ENCODE results near the gene ANXA4. TPM values are rescaled to one million over a fixed set of nuclear protein-coding genes. Genes with fewer than 3 reads are reported as not detected.

ANXA4 gene
- total RNA-seq (100 to 1,000 TPM in 2 of 5 donors, 10 to 100 TPM in 3; 40.8 to 193 (median 58.4) TPM), polyA plus RNA-seq (100 to 1,000 TPM in 1 of 3 donors, 10 to 100 TPM in 2; 67.3 to 113 (median 94.3) TPM)
- long read RNA-seq, donor 1, transcript ANXA4-201 (13 exons, 2,799 nt), result major isoform, 9 of 9 reads
- long read RNA-seq, donor 1, partial matches to known transcripts, result 0 of 9 reads
- long read RNA-seq, donor 1, other reads (novel, unspliced or antisense), result 0 of 9 reads
- long read RNA-seq, donor 2, full-length matches to known transcripts, result 31 of 67 reads
- long read RNA-seq, donor 2, partial matches to known transcripts, result 31 of 67 reads
- long read RNA-seq, donor 2, other reads (novel, unspliced or antisense), result 5 of 67 reads
- long read RNA-seq, donor 3, full-length matches to known transcripts, result 15 of 15 reads
- long read RNA-seq, donor 3, partial matches to known transcripts, result 0 of 15 reads
- long read RNA-seq, donor 3, other reads (novel, unspliced or antisense), result 0 of 15 reads
- long read RNA-seq, donor 4, full-length matches to known transcripts, result 5 of 5 reads
- long read RNA-seq, donor 4, partial matches to known transcripts, result 0 of 5 reads
- long read RNA-seq, donor 4, other reads (novel, unspliced or antisense), result 0 of 5 reads
- long read RNA-seq, donor 5, transcript ANXA4-201 (13 exons, 2,799 nt), result major isoform, 9 of 9 reads
- long read RNA-seq, donor 5, partial matches to known transcripts, result 0 of 9 reads
- long read RNA-seq, donor 5, other reads (novel, unspliced or antisense), result 0 of 9 reads
- long read RNA-seq, donor 6, result 0 reads
- long read RNA-seq, donor 7, full-length matches to known transcripts, result 32 of 56 reads
- long read RNA-seq, donor 7, partial matches to known transcripts, result 24 of 56 reads
- long read RNA-seq, donor 7, other reads (novel, unspliced or antisense), result 0 of 56 reads
- long read RNA-seq, donor 8, full-length matches to known transcripts, result 20 of 26 reads
- long read RNA-seq, donor 8, partial matches to known transcripts, result 6 of 26 reads
- long read RNA-seq, donor 8, other reads (novel, unspliced or antisense), result 0 of 26 reads
- long read RNA-seq, donor 9, full-length matches to known transcripts, result 9 of 9 reads
- long read RNA-seq, donor 9, partial matches to known transcripts, result 0 of 9 reads
- long read RNA-seq, donor 9, other reads (novel, unspliced or antisense), result 0 of 9 reads
- long read RNA-seq, donor 10, full-length matches to known transcripts, result 22 of 27 reads
- long read RNA-seq, donor 10, partial matches to known transcripts, result 0 of 27 reads
- long read RNA-seq, donor 10, other reads (novel, unspliced or antisense), result 5 of 27 reads

GRCh38 chr2:69741575-69742321, at the start of gene ANXA4:
TSS of gene ANXA4 (plus strand) at chr2:69742134. CDS start at chr2:69781566, 39,432 bp downstream.
- intact Hi-C loops (cut with DNase I; ENCODE audit: low total_unique reads), result no loop called here
- Histone ChIP-seq H3K4me3 (peak within 1 kb of the TSS; percentile 86 to 98 (median 94)), H3K36me3 (no peaks in the 10 kb centered on the region), H3K27ac (peak within 1 kb of the TSS; percentile 95 to 97 (median 96)), H3K4me1 (peaks cover 30 to 59% (median 40%) of the 10 kb centered on the region in 4 donors), H3K9me3 (no peaks in the 10 kb centered on the region), H3K27me3 (no peaks in the 10 kb centered on the region)
- TF ChIP-seq, protein P1, sequence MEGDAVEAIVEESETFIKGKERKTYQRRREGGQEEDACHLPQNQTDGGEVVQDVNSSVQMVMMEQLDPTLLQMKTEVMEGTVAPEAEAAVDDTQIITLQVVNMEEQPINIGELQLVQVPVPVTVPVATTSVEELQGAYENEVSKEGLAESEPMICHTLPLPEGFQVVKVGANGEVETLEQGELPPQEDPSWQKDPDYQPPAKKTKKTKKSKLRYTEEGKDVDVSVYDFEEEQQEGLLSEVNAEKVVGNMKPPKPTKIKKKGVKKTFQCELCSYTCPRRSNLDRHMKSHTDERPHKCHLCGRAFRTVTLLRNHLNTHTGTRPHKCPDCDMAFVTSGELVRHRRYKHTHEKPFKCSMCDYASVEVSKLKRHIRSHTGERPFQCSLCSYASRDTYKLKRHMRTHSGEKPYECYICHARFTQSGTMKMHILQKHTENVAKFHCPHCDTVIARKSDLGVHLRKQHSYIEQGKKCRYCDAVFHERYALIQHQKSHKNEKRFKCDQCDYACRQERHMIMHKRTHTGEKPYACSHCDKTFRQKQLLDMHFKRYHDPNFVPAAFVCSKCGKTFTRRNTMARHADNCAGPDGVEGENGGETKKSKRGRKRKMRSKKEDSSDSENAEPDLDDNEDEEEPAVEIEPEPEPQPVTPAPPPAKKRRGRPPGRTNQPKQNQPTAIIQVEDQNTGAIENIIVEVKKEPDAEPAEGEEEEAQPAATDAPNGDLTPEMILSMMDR (IDR thresholded peaks at IDR 0.05), result no peak
- TF ChIP-seq EP300 (IDR thresholded peaks at IDR 0.05) (no peak), POLR2A (IDR thresholded peaks at IDR 0.05) (peak in 1 of 4 donors; percentile 8), POLR2AphosphoS5 (IDR thresholded peaks at IDR 0.05) (peak; percentile 33 to 92 (median 90))
- peak; percentile 90 to 93 for DNase-seq
- WGBS, 5 donors, result 0 to 1% (median 0%) methylated on average over 23 to 75 of the region's 75 CpGs

DNA sequence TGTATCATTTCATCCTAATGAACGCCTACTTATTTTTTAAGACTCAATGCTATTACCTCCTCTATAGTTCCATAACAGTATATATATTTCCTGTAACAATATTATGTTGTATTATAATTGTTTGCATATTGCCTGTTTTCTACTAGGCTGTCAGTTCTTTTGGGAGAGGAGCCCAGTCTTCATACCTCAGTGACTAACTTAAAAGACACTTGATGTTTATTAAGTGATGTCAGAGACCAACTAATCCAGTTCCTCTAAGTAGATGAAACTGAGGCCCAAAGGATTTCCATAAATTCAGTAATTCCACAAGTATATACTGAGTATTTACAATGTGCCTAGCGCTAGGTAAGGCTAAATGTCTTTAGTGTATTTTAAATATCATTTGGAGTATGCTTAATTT, 49.5 kb upstream of the ANXA4 start:
- no peaks in the 10 kb centered on the region for H3K9me3 ChIP-seq
- WGBS, 5 donors, result 90 to 99% (median 98%) methylated on average over 2 of the region's 2 CpGs
- no peak overlapping the region for H3K4me3 ChIP-seq
- no peak for TF ChIP-seq POLR2A (IDR thresholded peaks at IDR 0.05)
- TF ChIP-seq, protein P1 (IDR thresholded peaks at IDR 0.05), result no peak
- no peak for TF ChIP-seq EP300 (IDR thresholded peaks at IDR 0.05)
- TF ChIP-seq POLR2AphosphoS5 (IDR thresholded peaks at IDR 0.05), result no peak
- H3K36me3 ChIP-seq, result no peaks in the 10 kb centered on the region
- no peak for DNase-seq
- H3K27ac ChIP-seq, result no peak overlapping the region
- peaks cover 32 to 47% (median 40%) of the 10 kb centered on the region in 4 donors for H3K4me1 ChIP-seq
- intact Hi-C loops (cut with DNase I; ENCODE audit: low total_unique reads), result no loop called here
- no peaks in the 10 kb centered on the region for H3K27me3 ChIP-seq

DNA sequence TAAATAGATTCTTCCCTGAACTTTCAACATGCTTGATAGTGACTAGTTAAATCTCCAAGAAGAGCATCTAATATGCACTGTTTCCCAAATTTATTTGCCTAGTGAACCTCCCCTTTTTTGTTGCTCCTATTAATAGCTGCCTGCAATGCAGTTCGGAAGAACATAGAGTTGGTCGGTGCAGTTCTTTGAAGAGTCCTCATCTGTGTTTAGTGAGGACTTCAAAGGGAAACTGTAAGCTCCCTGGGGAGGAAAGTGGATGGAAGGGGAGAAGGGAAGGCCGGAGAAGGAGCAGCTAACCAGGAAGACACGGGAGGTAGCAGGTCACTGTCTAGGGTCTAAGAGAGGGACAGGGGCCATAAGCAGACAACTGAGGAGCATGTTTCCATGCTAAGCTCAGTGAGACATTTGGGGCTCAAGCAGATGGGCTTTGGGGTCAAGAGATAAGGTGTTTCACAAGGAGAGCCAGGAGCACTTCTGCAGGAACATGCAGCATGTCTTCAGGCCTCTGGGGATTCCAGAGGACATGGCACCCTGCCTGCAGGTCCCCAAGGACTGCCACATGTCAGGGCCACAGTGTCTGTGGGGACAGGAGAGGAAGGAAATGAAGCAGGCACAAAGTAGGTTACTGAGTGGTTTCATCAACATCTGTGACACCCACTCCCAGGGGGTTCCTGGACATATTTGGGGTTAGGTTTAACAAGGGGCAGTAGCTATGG, 48.7 kb upstream of the ANXA4 start:
- H3K4me3 ChIP-seq, result no peak overlapping the region
- H3K9me3 ChIP-seq, result no peaks in the 10 kb centered on the region
- H3K27ac ChIP-seq, result peak overlapping the region in 3 of 5 donors; percentile 3 to 48 (median 33)
- DNase-seq, result no peak
- WGBS, 5 donors, result 70 to 84% (median 84%) methylated on average over 4 of the region's 4 CpGs
- H3K4me1 ChIP-seq, result peaks cover 30 to 44% (median 38%) of the 10 kb centered on the region in 4 donors
- intact Hi-C loops (cut with DNase I; ENCODE audit: low total_unique reads), result no loop called here
- no peak for TF ChIP-seq EP300 (IDR thresholded peaks at IDR 0.05)
- TF ChIP-seq POLR2A (IDR thresholded peaks at IDR 0.05), result no peak
- no peak for TF ChIP-seq POLR2AphosphoS5 (IDR thresholded peaks at IDR 0.05)
- TF ChIP-seq, protein P1 (IDR thresholded peaks at IDR 0.05), result no peak
- H3K36me3 ChIP-seq, result no peaks in the 10 kb centered on the region
- H3K27me3 ChIP-seq, result no peaks in the 10 kb centered on the region
